GM20431 (cell line): Measurements from ENCODE around the gene ANTXR2.
"Not testable (repeated sequence)": the region's sequence is repeated elsewhere in the genome, so short reads cannot be mapped to it uniquely, and the experiment has no call there.

ENCODE experiments used
- in situ Hi-C: fragments of 300-500 bp; cut with MseI, MboI; formaldehyde crosslinking; loops from one replicate; pipeline ENCODE4 v1.15.0; 2020; ENCODE audit warnings: low sequenced_read_pairs; ENCODE audit not compliant: unreplicated experiment

The ANTXR2 gene

GRCh38 chr4:80002559-80002958 is 70.5 kb downstream of the ANTXR2 start:
- in situ Hi-C loops: not testable (repeated sequence)

GRCh38 chr4:79999048-79999447 is 74.0 kb downstream of the ANTXR2 start:
- in situ Hi-C loops: not testable (repeated sequence)

GRCh38 chr4:79998201-79998600 is 74.8 kb downstream of the ANTXR2 start:
- in situ Hi-C loops: no loop called here

- in situ Hi-C loops: no loop called here
These were observed 76.2 kb downstream of the ANTXR2 start for GRCh38 chr4:79996851-79997250.

- in situ Hi-C loops: no loop called here
These were observed 79.6 kb downstream of the ANTXR2 start for GRCh38 chr4:79993476-79993875.

GRCh38 chr4:79991601-79992000 is 81.4 kb downstream of the ANTXR2 start:
- in situ Hi-C loops: no loop called here

GRCh38 chr4:79991100-79991499 is 81.9 kb downstream of the ANTXR2 start:
- in situ Hi-C loops: not testable (repeated sequence)

- in situ Hi-C loops: no loop called here
These were observed 85.6 kb downstream of the ANTXR2 start for GRCh38 chr4:79987401-79987800.

GRCh38 chr4:79983431-79983830 is 89.6 kb downstream of the ANTXR2 start:
- in situ Hi-C loops: no loop called here

GRCh38 chr4:79982601-79983322 is 90.3 kb downstream of the ANTXR2 start:
- in situ Hi-C loops: no loop called here

- in situ Hi-C loops: no loop called here
These were observed 92.6 kb downstream of the ANTXR2 start for GRCh38 chr4:79980448-79980847.

- in situ Hi-C loops: no loop called here
These were observed 93.1 kb downstream of the ANTXR2 start for GRCh38 chr4:79979785-79980437.

- in situ Hi-C loops: no loop called here
These were observed 95.7 kb downstream of the ANTXR2 start for GRCh38 chr4:79977131-79977840.

GRCh38 chr4:79964400-79965211 is 108.4 kb downstream of the ANTXR2 start:
- in situ Hi-C loops: no loop called here

- in situ Hi-C loops: no loop called here
These were observed 109.0 kb downstream of the ANTXR2 start for GRCh38 chr4:79964020-79964399.

GRCh38 chr4:79959652-79960051 is 113.4 kb downstream of the ANTXR2 start:
- in situ Hi-C loops: no loop called here

GRCh38 chr4:79958466-79959264 is 114.4 kb downstream of the ANTXR2 start:
- in situ Hi-C loops: no loop called here

GRCh38 chr4:79949178-79949577 is 123.9 kb downstream of the ANTXR2 start:
- in situ Hi-C loops: no loop called here

- in situ Hi-C loops: no loop called here
These were observed 124.3 kb downstream of the ANTXR2 start for GRCh38 chr4:79948739-79949138.

- in situ Hi-C loops: no loop called here
These were observed 124.8 kb downstream of the ANTXR2 start for GRCh38 chr4:79948261-79948660.
